GM12892 (cell line): ENCODE data around the gene CDKL1.

Experiments used
- POLR2A ChIP-seq: IDR thresholded peaks from 2 replicates; pipeline ENCODE4 v1.6.1; 2011; ENCODE audit warnings: low read depth, low read length, control low read depth
- POLR2AphosphoS5 ChIP-seq: IDR thresholded peaks from 2 replicates; pipeline ENCODE4 v1.6.1; 2011; ENCODE audit warnings: low read depth, low read length, control low read depth

DNA sequence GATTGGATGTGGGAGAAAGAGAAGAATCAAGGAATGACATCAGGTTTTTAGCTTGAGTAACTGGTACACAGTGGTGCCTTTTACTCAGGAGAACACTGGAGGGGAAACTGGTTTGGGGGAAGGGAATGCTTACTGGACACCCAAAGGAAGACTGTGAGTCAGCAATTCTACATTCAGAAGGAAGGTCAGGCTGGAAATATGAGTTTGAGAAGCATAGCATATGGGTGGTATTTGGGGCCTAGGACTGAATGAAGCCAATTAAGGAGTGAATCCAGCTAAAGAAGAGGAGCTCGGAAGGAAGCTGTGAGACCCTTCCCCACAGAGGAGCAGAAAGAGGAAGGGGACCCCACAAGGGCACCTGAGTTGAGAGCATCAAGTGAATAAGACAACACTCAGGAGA, 49.2 kb downstream of the CDKL1 start:
- TF ChIP-seq POLR2AphosphoS5 (no peak), POLR2A (no peak)
